Vagina (tissue), 2 donors: Measurements from ENCODE around the gene KCTD4. TPM values are rescaled to one million over a fixed set of nuclear protein-coding genes. Genes with fewer than 3 reads are reported as not detected.

Experiments used
- DNase-seq, 2 donors: peaks; one replicate each; pipeline ENCODE4 v3.0.0-alpha.2; 2017; ENCODE audit errors: extremely low spot score in 2 of 2
- H3K27ac ChIP-seq: fragments of 200-600 bp; sonication (generic); one replicate; pipeline ENCODE4 v1.5.1; 2019
- H3K27me3 ChIP-seq: fragments of 200-600 bp; sonication (generic); one replicate; pipeline ENCODE4 v1.5.1; 2019
- H3K36me3 ChIP-seq, 2 donors: fragments of 200-600 bp; sonication (generic); one replicate each; pipeline ENCODE4 v1.5.1; 2017 to 2019
- H3K4me1 ChIP-seq: fragments of 200-600 bp; sonication (generic); one replicate; pipeline ENCODE4 v1.5.1; 2019
- H3K4me3 ChIP-seq, 2 donors: fragments of 200-600 bp; sonication (generic); 1 replicate in 1 of 2; 2 replicates in 1 of 2; pipeline ENCODE4 v1.5.1; 2016 to 2019
- H3K9me3 ChIP-seq: fragments of 200-600 bp; sonication (generic); one replicate; pipeline ENCODE4 v1.5.1; 2019
- POLR2A ChIP-seq, 2 donors: fragments of 450-650 bp; IDR thresholded peaks; one replicate each; pipeline ENCODE4 v1.6.1; 2017; ENCODE audit warnings: antibody characterized with exemption in 2 of 2, mild to moderate bottlenecking in 2 of 2, moderate library complexity in 2 of 2
- POLR2AphosphoS5 ChIP-seq, 2 donors: sonication (generic); formaldehyde crosslinking; IDR thresholded peaks; one replicate each; pipeline ENCODE4 v1.9.0; 2017; ENCODE audit warnings: antibody characterized with exemption in 2 of 2, mild to moderate bottlenecking in 2 of 2, low read depth in 1 of 2; ENCODE audit not compliant: insufficient read depth in 1 of 2
- intact Hi-C: fragments of 100-400 bp; cut with DNase I; formaldehyde crosslinking; loops from one replicate; pipeline ENCODE4 v1.15.1; 2023
- total RNA-seq: library from RNA; depleted of rRNA; stranded (reverse); fragments of >200 nt; gene quantifications from one replicate; pipeline ENCODE4 v1.2.3, GENCODE V29; 2016
- TF ChIP-seq, protein P1 (sequence below), 3 experiments: fragments of 450-650 bp in 2 of 3; fragments of 200-600 bp in 1 of 3; sonication (generic) in 1 of 3; IDR thresholded peaks; one replicate each; pipeline ENCODE4 v1.5.1; 2017 to 2019; ENCODE audit warnings: antibody characterized with exemption in 3 of 3, mild to moderate bottlenecking in 2 of 3, moderate library complexity in 2 of 3

The KCTD4 gene
- total RNA-seq, 1 donor from 2014 or later = not detected

DNA sequence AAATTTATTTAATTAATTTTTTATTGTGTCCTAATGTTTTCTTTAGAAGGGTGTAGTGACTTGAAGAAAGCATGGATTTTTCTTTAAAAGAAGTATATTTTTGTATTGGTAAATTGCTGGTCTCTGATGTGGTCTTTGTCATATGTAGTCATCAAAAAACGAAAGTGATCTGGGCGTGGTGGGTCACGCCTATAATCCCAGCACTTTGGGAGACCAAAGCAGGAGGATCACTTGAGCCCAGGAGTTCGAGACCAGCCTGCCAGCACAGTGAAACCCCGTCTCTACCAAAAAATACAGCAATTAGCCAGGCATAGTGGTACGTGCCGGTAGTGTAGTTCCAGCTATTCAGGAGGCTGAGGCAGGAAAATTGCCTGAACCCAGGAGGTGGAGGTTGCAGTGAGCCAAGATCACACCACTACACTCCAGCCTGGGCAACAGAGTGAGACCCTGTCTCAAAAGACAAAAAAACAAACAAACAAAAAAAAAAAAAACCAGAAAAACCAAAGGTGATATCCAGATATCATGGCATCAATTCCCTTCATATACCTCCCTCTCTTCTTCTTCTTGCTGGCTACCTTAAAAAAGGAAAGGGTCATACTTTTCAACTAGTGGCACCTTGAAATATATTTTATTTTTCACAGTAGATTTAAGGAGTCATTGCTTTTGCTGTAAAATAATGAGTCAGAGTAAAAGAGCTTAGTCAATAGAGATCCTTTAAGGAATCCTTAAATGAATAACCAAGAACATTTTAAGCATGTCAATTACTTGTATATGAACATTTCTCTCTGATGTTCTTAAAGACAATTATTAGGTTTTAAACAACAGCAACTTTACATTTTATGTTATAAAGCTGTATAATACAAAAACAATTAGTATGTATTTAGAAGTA is 19.9 kb downstream of the KCTD4 start:
- TF ChIP-seq, protein P1, sequence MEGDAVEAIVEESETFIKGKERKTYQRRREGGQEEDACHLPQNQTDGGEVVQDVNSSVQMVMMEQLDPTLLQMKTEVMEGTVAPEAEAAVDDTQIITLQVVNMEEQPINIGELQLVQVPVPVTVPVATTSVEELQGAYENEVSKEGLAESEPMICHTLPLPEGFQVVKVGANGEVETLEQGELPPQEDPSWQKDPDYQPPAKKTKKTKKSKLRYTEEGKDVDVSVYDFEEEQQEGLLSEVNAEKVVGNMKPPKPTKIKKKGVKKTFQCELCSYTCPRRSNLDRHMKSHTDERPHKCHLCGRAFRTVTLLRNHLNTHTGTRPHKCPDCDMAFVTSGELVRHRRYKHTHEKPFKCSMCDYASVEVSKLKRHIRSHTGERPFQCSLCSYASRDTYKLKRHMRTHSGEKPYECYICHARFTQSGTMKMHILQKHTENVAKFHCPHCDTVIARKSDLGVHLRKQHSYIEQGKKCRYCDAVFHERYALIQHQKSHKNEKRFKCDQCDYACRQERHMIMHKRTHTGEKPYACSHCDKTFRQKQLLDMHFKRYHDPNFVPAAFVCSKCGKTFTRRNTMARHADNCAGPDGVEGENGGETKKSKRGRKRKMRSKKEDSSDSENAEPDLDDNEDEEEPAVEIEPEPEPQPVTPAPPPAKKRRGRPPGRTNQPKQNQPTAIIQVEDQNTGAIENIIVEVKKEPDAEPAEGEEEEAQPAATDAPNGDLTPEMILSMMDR (IDR thresholded peaks at IDR 0.05) = no peak
- no peak for TF ChIP-seq POLR2AphosphoS5 (IDR thresholded peaks at IDR 0.05; ENCODE audit: insufficient read depth in 1 of 2, low read depth in 1 of 2)
- no peak overlapping the region for H3K4me3 ChIP-seq
- H3K27ac ChIP-seq = no peak overlapping the region
- H3K27me3 ChIP-seq = no peaks in the 10 kb centered on the region
- DNase-seq = no peak
- H3K4me1 ChIP-seq = peaks cover 12% of the 10 kb centered on the region
- H3K9me3 ChIP-seq = no peaks in the 10 kb centered on the region
- intact Hi-C loops = no loop called here
- no peaks in the 10 kb centered on the region for H3K36me3 ChIP-seq

DNA sequence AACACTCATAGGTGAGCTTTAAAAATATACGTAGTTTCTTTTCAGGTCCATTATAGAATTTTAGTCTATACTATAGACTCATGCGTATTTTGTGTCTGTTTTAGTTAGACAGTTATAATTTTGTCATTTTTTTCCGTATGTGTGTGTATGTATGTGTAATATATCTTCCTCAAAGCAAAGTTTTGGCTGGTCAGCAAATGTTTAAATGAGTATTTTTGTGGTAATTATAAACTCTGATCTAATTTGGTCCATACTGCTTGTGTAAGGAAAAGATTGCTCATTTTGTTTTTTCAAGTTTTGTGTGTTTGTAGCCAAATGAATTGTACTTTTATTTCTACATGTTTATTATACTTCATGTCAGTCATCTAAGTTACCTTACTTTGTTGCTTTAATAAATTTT is 20.5 kb downstream of the KCTD4 start:
- intact Hi-C loops = no loop called here
- H3K27ac ChIP-seq = no peak overlapping the region
- no peaks in the 10 kb centered on the region for H3K27me3 ChIP-seq
- H3K4me1 ChIP-seq = peaks cover 12% of the 10 kb centered on the region
- H3K9me3 ChIP-seq = no peaks in the 10 kb centered on the region
- no peaks in the 10 kb centered on the region for H3K36me3 ChIP-seq
- no peak for DNase-seq
- H3K4me3 ChIP-seq = no peak overlapping the region
- TF ChIP-seq POLR2AphosphoS5 (IDR thresholded peaks at IDR 0.05; ENCODE audit: insufficient read depth in 1 of 2, low read depth in 1 of 2) (no peak), POLR2A (IDR thresholded peaks at IDR 0.05) (no peak)
- TF ChIP-seq, protein P1 (IDR thresholded peaks at IDR 0.05) = no peak

DNA sequence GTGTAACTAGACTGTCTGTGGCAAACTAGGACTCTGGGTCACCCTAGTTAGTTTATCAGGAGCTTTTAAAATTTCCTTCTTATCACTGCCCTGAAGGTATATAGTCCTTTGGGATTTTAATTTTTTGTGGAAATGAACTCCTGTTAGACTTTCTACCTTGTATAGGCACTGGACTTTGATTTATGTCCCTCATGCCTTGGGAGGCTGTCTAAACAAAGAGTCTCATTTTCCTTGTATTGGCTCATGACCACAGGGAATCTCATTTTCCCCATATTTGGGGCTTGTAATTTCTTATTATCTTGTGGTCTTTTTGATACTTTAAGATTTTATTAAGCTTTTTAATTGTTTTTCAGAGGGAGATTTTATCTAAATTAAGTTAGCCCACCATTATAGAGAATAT is 21.4 kb downstream of the KCTD4 start:
- H3K4me3 ChIP-seq = no peak overlapping the region
- intact Hi-C loops = no loop called here
- TF ChIP-seq POLR2AphosphoS5 (IDR thresholded peaks at IDR 0.05; ENCODE audit: insufficient read depth in 1 of 2, low read depth in 1 of 2) = no peak
- TF ChIP-seq, protein P1 (IDR thresholded peaks at IDR 0.05) = no peak
- TF ChIP-seq POLR2A (IDR thresholded peaks at IDR 0.05) = no peak
- no peaks in the 10 kb centered on the region for H3K9me3 ChIP-seq
- H3K27me3 ChIP-seq = no peaks in the 10 kb centered on the region
- H3K4me1 ChIP-seq = peaks cover 12% of the 10 kb centered on the region
- no peaks in the 10 kb centered on the region for H3K36me3 ChIP-seq
- no peak overlapping the region for H3K27ac ChIP-seq
- no peak for DNase-seq

DNA sequence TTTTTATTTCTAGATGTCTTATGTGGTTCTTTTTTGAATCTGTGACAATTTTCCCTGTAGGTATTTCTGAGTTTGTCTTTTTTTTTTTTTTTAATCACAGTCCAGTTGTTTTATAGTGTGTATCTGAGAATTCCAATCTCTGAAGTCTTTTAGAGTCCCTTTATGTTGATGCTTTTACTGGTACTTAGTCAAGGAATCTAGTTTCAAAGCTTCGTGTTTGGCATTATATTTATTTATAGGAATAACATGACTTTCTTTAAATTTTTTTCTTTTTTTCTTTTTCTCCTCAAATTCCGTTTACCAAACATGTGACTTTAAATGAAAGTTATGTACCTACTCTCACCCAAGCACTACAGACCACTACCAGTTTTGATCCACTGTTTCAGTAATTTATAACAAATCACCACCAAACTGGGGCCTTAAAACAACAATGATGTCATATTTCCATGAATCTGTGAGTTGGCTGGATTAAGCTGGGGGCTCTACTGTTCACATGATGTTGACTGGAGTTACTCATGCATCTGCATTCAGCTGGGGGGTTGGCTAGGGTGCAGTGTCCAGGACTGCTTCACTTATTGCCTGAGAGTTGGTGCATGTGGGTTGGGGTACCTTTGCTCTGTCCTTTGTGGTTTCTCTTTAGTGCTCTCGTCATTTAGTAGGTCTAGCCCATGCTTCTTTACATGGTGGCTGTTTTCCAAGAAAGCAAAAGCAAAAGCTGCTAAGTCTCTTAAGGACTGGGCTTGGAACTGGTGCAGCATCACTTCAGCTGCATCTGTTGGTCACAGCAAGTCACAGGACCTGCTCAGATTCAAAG is 22.3 kb downstream of the KCTD4 start:
- no peaks in the 10 kb centered on the region for H3K9me3 ChIP-seq
- TF ChIP-seq POLR2AphosphoS5 (IDR thresholded peaks at IDR 0.05; ENCODE audit: insufficient read depth in 1 of 2, low read depth in 1 of 2) (no peak), POLR2A (IDR thresholded peaks at IDR 0.05) (no peak)
- TF ChIP-seq, protein P1 (IDR thresholded peaks at IDR 0.05) = no peak
- intact Hi-C loops = no loop called here
- no peak overlapping the region for H3K4me3 ChIP-seq
- H3K27ac ChIP-seq = no peak overlapping the region
- DNase-seq = no peak
- H3K36me3 ChIP-seq = no peaks in the 10 kb centered on the region
- peaks cover 12% of the 10 kb centered on the region for H3K4me1 ChIP-seq
- no peaks in the 10 kb centered on the region for H3K27me3 ChIP-seq
